GM18951 (cell line): ENCODE measurements around the gene TTC39A.
"Not testable (repeated sequence)": the region's sequence is repeated elsewhere in the genome, so short reads cannot be mapped to it uniquely, and the experiment has no call there.

ENCODE experiments used
- POLR2A ChIP-seq: IDR thresholded peaks from 4 replicates; pipeline ENCODE4 v1.6.1; 2011; ENCODE audit warnings: mild to moderate bottlenecking; ENCODE audit not compliant: insufficient read length, insufficient read depth; ENCODE audit errors: extremely low read depth
- in situ Hi-C: fragments of 300-500 bp; cut with MboI; formaldehyde crosslinking; loops from one replicate; pipeline ENCODE4 v1.12.0; 2022; ENCODE audit warnings: low sequenced_read_pairs, mixed read lengths, inconsistent platforms; ENCODE audit not compliant: unreplicated experiment

TTC39A gene

GRCh38 chr1:51326839-51327238 lies 3.5 kb downstream of the TTC39A start:
- TF ChIP-seq POLR2A, result no peak
- in situ Hi-C loops, result no loop called here

GRCh38 chr1:51325878-51326755 lies 4.2 kb downstream of the TTC39A start:
- no peak for TF ChIP-seq POLR2A
- in situ Hi-C loops, result no loop called here

GRCh38 chr1:51325391-51325790 lies 5.0 kb downstream of the TTC39A start:
- TF ChIP-seq POLR2A, result no peak
- in situ Hi-C loops, result no loop called here

DNA sequence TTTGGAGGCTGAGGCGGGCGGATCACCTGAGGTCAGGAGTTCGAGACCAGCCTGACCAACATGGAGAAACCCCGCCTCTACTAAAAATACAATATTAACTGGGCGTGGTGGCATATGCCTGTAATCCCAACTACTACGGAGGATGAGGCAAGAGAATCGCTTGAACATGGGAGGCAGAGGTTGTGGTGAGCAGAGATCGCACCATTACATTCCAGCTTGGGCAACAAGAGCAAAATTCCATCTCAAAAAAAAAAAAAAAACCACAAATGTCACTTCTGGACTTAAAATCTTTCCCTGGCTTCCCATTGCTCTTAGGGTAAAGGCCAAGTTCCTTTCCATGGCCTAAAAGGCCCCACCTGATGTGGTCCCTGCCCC lies 5.4 kb downstream of the TTC39A start:
- in situ Hi-C loops, result not testable (repeated sequence)

DNA sequence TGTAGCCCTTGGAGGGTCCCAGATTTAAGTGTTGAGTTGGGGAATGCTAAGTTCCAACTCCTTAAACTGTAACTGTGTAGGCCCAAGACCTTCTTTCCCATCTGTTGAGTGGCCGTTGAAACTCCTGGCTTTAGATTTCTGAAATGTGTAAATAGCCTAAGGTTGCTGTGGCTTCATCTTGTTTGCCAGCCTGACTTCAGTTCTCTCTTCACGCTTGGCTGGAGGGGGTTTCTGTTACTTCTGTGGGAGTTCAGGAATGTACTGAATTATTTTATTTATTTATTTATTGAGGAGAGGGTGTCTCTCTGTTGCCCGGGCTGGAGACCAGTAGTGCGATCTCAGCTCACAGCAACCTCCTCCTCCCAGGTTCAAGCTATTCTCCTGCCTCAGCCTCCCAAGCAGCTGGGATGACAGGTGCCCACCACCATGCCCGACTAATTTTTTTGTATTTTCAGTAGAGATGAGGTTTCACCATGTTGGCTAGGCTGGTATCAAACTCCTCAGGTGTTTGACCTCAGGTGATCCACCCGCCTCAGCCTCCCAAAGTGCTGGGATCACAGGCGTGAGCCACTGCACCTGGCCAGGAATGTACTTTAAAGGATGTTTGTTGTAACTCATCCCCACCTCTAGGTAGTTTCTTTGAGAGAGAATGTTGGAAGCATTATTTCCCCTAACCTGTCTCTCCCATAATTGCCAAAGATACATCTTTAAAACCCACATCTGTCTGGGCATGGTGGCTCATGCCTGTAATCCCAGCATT lies 5.9 kb downstream of the TTC39A start:
- in situ Hi-C loops, result no loop called here

GRCh38 chr1:51323778-51324177 lies 6.6 kb downstream of the TTC39A start:
- in situ Hi-C loops, result no loop called here
- TF ChIP-seq POLR2A, result no peak

More for the DNA sequence above, 5.9 kb downstream of the TTC39A start:
- TF ChIP-seq POLR2A, result no peak

GRCh38 chr1:51322417-51323101 lies 7.8 kb downstream of the TTC39A start:
- TF ChIP-seq POLR2A, result no peak
- in situ Hi-C loops, result no loop called here

GRCh38 chr1:51321924-51322280 lies 8.5 kb downstream of the TTC39A start:
- in situ Hi-C loops, result no loop called here
- no peak for TF ChIP-seq POLR2A

GRCh38 chr1:51320967-51321923 lies 9.1 kb downstream of the TTC39A start:
- in situ Hi-C loops, result no loop called here
- no peak for TF ChIP-seq POLR2A

DNA sequence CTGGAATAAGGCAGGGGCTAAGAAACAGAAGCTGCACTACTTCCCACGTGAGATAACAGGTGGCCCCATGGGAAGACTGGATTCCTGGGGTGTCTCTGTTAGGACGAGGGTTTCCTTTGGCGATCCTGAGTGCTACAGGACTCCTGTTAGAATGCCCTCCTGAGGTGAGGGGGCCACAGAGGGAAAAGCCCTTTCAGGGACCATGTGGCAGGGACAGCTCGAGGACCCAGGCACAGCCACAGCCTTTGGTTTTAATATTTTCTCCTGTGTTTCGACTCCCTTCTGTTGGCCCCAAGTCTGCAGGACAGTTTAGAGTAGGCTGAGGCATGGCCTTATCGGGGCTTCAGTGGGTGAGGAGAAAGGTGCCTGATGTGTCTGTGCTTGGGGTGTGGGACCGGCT lies 12.6 kb downstream of the TTC39A start:
- TF ChIP-seq POLR2A, result no peak
- in situ Hi-C loops, result no loop called here

GRCh38 chr1:51316846-51317120 lies 13.6 kb downstream of the TTC39A start:
- in situ Hi-C loops, result no loop called here
- TF ChIP-seq POLR2A, result no peak

DNA sequence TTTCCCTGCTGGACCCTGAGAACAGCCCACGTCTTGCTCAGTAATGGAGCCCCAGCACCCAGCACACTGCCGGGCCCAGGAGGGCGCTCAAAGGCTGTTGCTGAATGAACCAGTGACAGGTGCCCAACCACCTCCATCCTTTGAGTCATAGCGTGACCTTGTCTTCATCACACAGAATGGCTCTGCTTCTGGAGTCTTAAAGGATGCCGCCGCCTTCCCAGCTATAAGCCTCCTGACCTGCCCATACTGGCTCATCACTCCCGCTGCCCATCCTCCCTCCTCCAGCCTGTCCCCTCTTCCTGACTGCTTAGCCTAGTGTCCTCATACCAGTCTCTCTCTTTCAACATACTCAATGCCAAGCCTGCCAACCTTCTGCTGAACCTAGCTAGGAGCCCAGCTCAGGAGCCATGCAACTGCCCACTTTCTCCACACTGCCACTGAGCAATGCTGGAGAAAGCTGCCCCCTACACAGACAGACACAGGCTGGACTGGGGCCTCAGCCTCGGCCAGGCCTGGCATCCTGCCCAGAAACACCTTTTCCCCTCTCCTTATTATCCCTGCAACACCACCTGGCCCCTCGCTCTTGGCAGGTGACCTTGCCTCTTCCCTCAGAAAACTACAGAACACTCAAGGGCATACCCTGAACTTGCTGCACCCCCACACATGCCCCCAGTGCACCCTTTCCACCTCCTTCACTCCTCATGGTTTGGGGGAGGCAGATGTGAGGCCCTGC lies 14.1 kb downstream of the TTC39A start:
- in situ Hi-C loops, result no loop called here
- no peak for TF ChIP-seq POLR2A
